Central memory CD8-positive, alpha-beta T cell (primary cell): Measurements from ENCODE around the gene CD44.
A peak's percentile ranks its signal among the peaks of the same experiment; 100 is the strongest.

Experiments
- ATAC-seq: fragments of 150-1000 bp; cut with Tn5 transposase; replicated peaks from 2 replicates; pipeline ENCODE4 v1.10.0; 2022; ENCODE audit warnings: mild to moderate bottlenecking, moderate FRiP score, moderate number of reproducible peaks; ENCODE audit not compliant: poor library complexity, severe bottlenecking; ENCODE audit errors: extremely low read depth
- DNase-seq, 2 donors: peaks; one replicate each; pipeline ENCODE4 v3.0.0; 2021; ENCODE audit warnings: low spot score in 2 of 2
- H3K27ac Mint-ChIP-seq: one replicate; pipeline ENCODE4 v1.8.0; 2022; ENCODE audit warnings: low read depth, mild to moderate bottlenecking, moderate library complexity, mixed read lengths
- H3K27me3 Mint-ChIP-seq: one replicate; pipeline ENCODE4 v1.8.0; 2022; ENCODE audit warnings: mixed read lengths
- H3K36me3 Mint-ChIP-seq: one replicate; pipeline ENCODE4 v1.8.0; 2022; ENCODE audit warnings: mild to moderate bottlenecking, moderate library complexity, mixed read lengths; ENCODE audit not compliant: insufficient read depth
- H3K4me1 Mint-ChIP-seq: one replicate; pipeline ENCODE4 v1.8.0; 2022; ENCODE audit warnings: mixed read lengths
- H3K4me3 Mint-ChIP-seq: one replicate; pipeline ENCODE4 v1.8.0; 2022; ENCODE audit warnings: mild to moderate bottlenecking, moderate library complexity, mixed read lengths
- H3K9me3 Mint-ChIP-seq: one replicate; pipeline ENCODE4 v1.8.0; 2022; ENCODE audit warnings: mixed read lengths

Gene CD44

GRCh38 chr11:35247428-35247827, 108.5 kb downstream of the CD44 start:
- Mint-ChIP-seq H3K4me3 (peak overlapping the region; percentile 59), H3K36me3 (peaks cover 13% of the 10 kb centered on the region), H3K27ac (peak overlapping the region; percentile 98), H3K4me1 (peaks cover 58% of the 10 kb centered on the region), H3K27me3 (no peaks in the 10 kb centered on the region), H3K9me3 (no peaks in the 10 kb centered on the region)
- DNase-seq (peak; percentile 69 to 89), ATAC-seq (peak; percentile 92)

- Mint-ChIP-seq H3K4me3 (peak overlapping the region; percentile 59), H3K9me3 (no peaks in the 10 kb centered on the region), H3K36me3 (peaks cover 13% of the 10 kb centered on the region), H3K27ac (peak overlapping the region; percentile 98), H3K27me3 (no peaks in the 10 kb centered on the region), H3K4me1 (peaks cover 53% of the 10 kb centered on the region)
- DNase-seq (peak; percentile 22 to 60), ATAC-seq (peak; percentile 63)
Observed at GRCh38 chr11:35247863-35248262, 108.9 kb downstream of the CD44 start.

- no peak for DNase-seq
- no peaks in the 10 kb centered on the region for H3K27me3 Mint-ChIP-seq
- H3K4me1 Mint-ChIP-seq, result peaks cover 48% of the 10 kb centered on the region
- peaks cover 13% of the 10 kb centered on the region for H3K36me3 Mint-ChIP-seq
- H3K4me3 Mint-ChIP-seq, result peak overlapping the region; percentile 59
- no peaks in the 10 kb centered on the region for H3K9me3 Mint-ChIP-seq
- no peak for ATAC-seq
- peak overlapping the region; percentile 98 for H3K27ac Mint-ChIP-seq
Observed at GRCh38 chr11:35248558-35249323, 109.8 kb downstream of the CD44 start.

- H3K9me3 Mint-ChIP-seq, result no peaks in the 10 kb centered on the region
- peaks cover 40% of the 10 kb centered on the region for H3K4me1 Mint-ChIP-seq
- ATAC-seq (no peak), DNase-seq (no peak)
- no peak overlapping the region for H3K27ac Mint-ChIP-seq
- H3K4me3 Mint-ChIP-seq, result no peak overlapping the region
- no peaks in the 10 kb centered on the region for H3K27me3 Mint-ChIP-seq
- peaks cover 13% of the 10 kb centered on the region for H3K36me3 Mint-ChIP-seq
Observed at GRCh38 chr11:35250192-35250591, 111.2 kb downstream of the CD44 start.

- ATAC-seq (no peak), DNase-seq (no peak)
- Mint-ChIP-seq H3K4me3 (no peak overlapping the region), H3K27ac (no peak overlapping the region), H3K4me1 (peaks cover 40% of the 10 kb centered on the region), H3K36me3 (peaks cover 13% of the 10 kb centered on the region), H3K27me3 (no peaks in the 10 kb centered on the region), H3K9me3 (no peaks in the 10 kb centered on the region)
Observed at GRCh38 chr11:35250621-35251020, 111.7 kb downstream of the CD44 start.

GRCh38 chr11:35253237-35253636, 114.3 kb downstream of the CD44 start:
- ATAC-seq (no peak), DNase-seq (no peak)
- Mint-ChIP-seq H3K27me3 (no peaks in the 10 kb centered on the region), H3K4me3 (no peak overlapping the region), H3K27ac (no peak overlapping the region), H3K9me3 (no peaks in the 10 kb centered on the region), H3K4me1 (peaks cover 31% of the 10 kb centered on the region), H3K36me3 (peaks cover 1% of the 10 kb centered on the region)

- Mint-ChIP-seq H3K27ac (peak overlapping the region; percentile 38), H3K9me3 (no peaks in the 10 kb centered on the region), H3K4me1 (peaks cover 23% of the 10 kb centered on the region), H3K4me3 (no peak overlapping the region), H3K36me3 (peaks cover 1% of the 10 kb centered on the region), H3K27me3 (no peaks in the 10 kb centered on the region)
- ATAC-seq (no peak), DNase-seq (no peak)
Observed at GRCh38 chr11:35255514-35255913, 116.5 kb downstream of the CD44 start.

- no peak for ATAC-seq
- no peaks in the 10 kb centered on the region for H3K9me3 Mint-ChIP-seq
- no peaks in the 10 kb centered on the region for H3K27me3 Mint-ChIP-seq
- DNase-seq, result no peak
- peaks cover 23% of the 10 kb centered on the region for H3K4me1 Mint-ChIP-seq
- peak overlapping the region; percentile 71 for H3K27ac Mint-ChIP-seq
- peaks cover 1% of the 10 kb centered on the region for H3K36me3 Mint-ChIP-seq
- H3K4me3 Mint-ChIP-seq, result no peak overlapping the region
Observed at GRCh38 chr11:35256296-35256695, 117.3 kb downstream of the CD44 start.

- no peak overlapping the region for H3K4me3 Mint-ChIP-seq
- no peaks in the 10 kb centered on the region for H3K27me3 Mint-ChIP-seq
- DNase-seq (no peak), ATAC-seq (peak; percentile 100)
- peak overlapping the region; percentile 71 for H3K27ac Mint-ChIP-seq
- peaks cover 23% of the 10 kb centered on the region for H3K4me1 Mint-ChIP-seq
- H3K9me3 Mint-ChIP-seq, result no peaks in the 10 kb centered on the region
- peaks cover 1% of the 10 kb centered on the region for H3K36me3 Mint-ChIP-seq
Observed at GRCh38 chr11:35257281-35257680, 118.3 kb downstream of the CD44 start.

GRCh38 chr11:35259529-35259928, 120.6 kb downstream of the CD44 start:
- H3K36me3 Mint-ChIP-seq, result peaks cover 3% of the 10 kb centered on the region
- DNase-seq, result no peak
- ATAC-seq, result no peak
- no peak overlapping the region for H3K4me3 Mint-ChIP-seq
- no peak overlapping the region for H3K27ac Mint-ChIP-seq
- H3K4me1 Mint-ChIP-seq, result peaks cover 23% of the 10 kb centered on the region
- no peaks in the 10 kb centered on the region for H3K9me3 Mint-ChIP-seq
- H3K27me3 Mint-ChIP-seq, result no peaks in the 10 kb centered on the region

GRCh38 chr11:35260342-35260985, 121.5 kb downstream of the CD44 start:
- H3K9me3 Mint-ChIP-seq, result no peaks in the 10 kb centered on the region
- H3K27ac Mint-ChIP-seq, result no peak overlapping the region
- H3K27me3 Mint-ChIP-seq, result no peaks in the 10 kb centered on the region
- peaks cover 3% of the 10 kb centered on the region for H3K36me3 Mint-ChIP-seq
- ATAC-seq (no peak), DNase-seq (no peak)
- peaks cover 18% of the 10 kb centered on the region for H3K4me1 Mint-ChIP-seq
- no peak overlapping the region for H3K4me3 Mint-ChIP-seq

- H3K4me1 Mint-ChIP-seq, result peaks cover 14% of the 10 kb centered on the region
Observed at GRCh38 chr11:35261197-35261596, 122.2 kb downstream of the CD44 start.

GRCh38 chr11:35262056-35262455, 123.1 kb downstream of the CD44 start:
- Mint-ChIP-seq H3K4me3 (no peak overlapping the region), H3K36me3 (peaks cover 2% of the 10 kb centered on the region), H3K4me1 (peaks cover 6% of the 10 kb centered on the region), H3K27me3 (no peaks in the 10 kb centered on the region), H3K9me3 (no peaks in the 10 kb centered on the region), H3K27ac (no peak overlapping the region)
- DNase-seq (no peak), ATAC-seq (no peak)

More at GRCh38 chr11:35261197-35261596, 122.2 kb downstream of the CD44 start:
- Mint-ChIP-seq H3K36me3 (peaks cover 2% of the 10 kb centered on the region), H3K4me3 (no peak overlapping the region), H3K9me3 (no peaks in the 10 kb centered on the region), H3K27me3 (no peaks in the 10 kb centered on the region), H3K27ac (no peak overlapping the region)
- no peak for ATAC-seq
- no peak for DNase-seq
